MM.1S (cell line): ENCODE data around the gene SGPL1.

ENCODE experiments used
- DNase-seq: peaks from one replicate; pipeline ENCODE4 v3.0.0-alpha.2; 2015
- H2AFZ ChIP-seq: fragments of 300-600 bp; sonication (generic); 2 replicates; pipeline ENCODE4 v1.6.0; 2016; ENCODE audit warnings: antibody characterized with exemption, low read length
- H3F3A ChIP-seq: fragments of 300-600 bp; sonication (generic); 2 replicates; pipeline ENCODE4 v1.6.1; 2016; ENCODE audit warnings: mild to moderate bottlenecking, antibody characterized with exemption, low read length, moderate library complexity, mixed read lengths; ENCODE audit not compliant: insufficient read depth
- H3K27ac ChIP-seq: fragments of 300-600 bp; sonication (generic); 2 replicates; pipeline ENCODE4 v1.5.1; 2016; ENCODE audit warnings: mild to moderate bottlenecking, low read length
- H3K27me3 ChIP-seq: fragments of 300-600 bp; sonication (generic); replicated peaks from 2 replicates; pipeline ENCODE4 v1.6.0; 2016; ENCODE audit warnings: low read length; ENCODE audit not compliant: insufficient read depth
- H3K36me3 ChIP-seq: fragments of 300-600 bp; sonication (generic); replicated peaks from 2 replicates; pipeline ENCODE4 v1.6.1; 2016; ENCODE audit warnings: mild to moderate bottlenecking, low read length, mixed read lengths; ENCODE audit not compliant: insufficient read depth
- H3K4me1 ChIP-seq: fragments of 300-600 bp; sonication (generic); 2 replicates; pipeline ENCODE4 v1.6.1; 2016; ENCODE audit warnings: low read length, mixed read lengths
- H3K4me2 ChIP-seq: fragments of 300-600 bp; sonication (generic); 2 replicates; pipeline ENCODE4 v1.6.0; 2016; ENCODE audit warnings: low read depth, low read length
- H3K4me3 ChIP-seq: fragments of 300-600 bp; sonication (generic); 2 replicates; pipeline ENCODE4 v1.5.1; 2016; ENCODE audit warnings: low read length, mixed read lengths
- H3K79me2 ChIP-seq: fragments of 300-600 bp; sonication (generic); 2 replicates; pipeline ENCODE4 v1.6.1; 2016; ENCODE audit warnings: mixed run types, low read length, mixed read lengths
- H3K9ac ChIP-seq: fragments of 300-600 bp; sonication (generic); 2 replicates; pipeline ENCODE4 v1.6.1; 2016; ENCODE audit warnings: low read length, mixed read lengths
- H3K9me2 ChIP-seq: fragments of 300-600 bp; sonication (generic); replicated peaks from 2 replicates; pipeline ENCODE4 v1.6.1; 2016; ENCODE audit warnings: mild to moderate bottlenecking, low read length, mixed read lengths; ENCODE audit not compliant: insufficient read depth
- H3K9me3 ChIP-seq: fragments of 300-600 bp; sonication (generic); replicated peaks from 2 replicates; pipeline ENCODE4 v1.6.1; 2016; ENCODE audit warnings: mild to moderate bottlenecking, low read length, mixed read lengths; ENCODE audit not compliant: insufficient read depth
- H4K20me1 ChIP-seq: fragments of 300-600 bp; sonication (generic); 2 replicates; pipeline ENCODE4 v1.6.1; 2016; ENCODE audit warnings: mild to moderate bottlenecking, low read length, moderate library complexity, mixed read lengths; ENCODE audit not compliant: insufficient read depth
- CTCF ChIP-seq: fragments of 300-600 bp; sonication (generic); IDR thresholded peaks from 2 replicates; pipeline ENCODE4 v1.5.1; 2016; ENCODE audit warnings: antibody characterized with exemption, low read length, mixed read lengths
- EZH2 ChIP-seq: fragments of 300-600 bp; sonication (generic); optimal IDR thresholded peaks from 2 replicates; pipeline ENCODE3; 2017; ENCODE audit warnings: low read depth, mild to moderate bottlenecking, antibody characterized with exemption, low read length, mixed read lengths
- EZH2phosphoT487 ChIP-seq: fragments of 300-600 bp; sonication (generic); IDR thresholded peaks from 2 replicates; pipeline ENCODE4 v1.6.1; 2018; ENCODE audit warnings: antibody characterized with exemption, low read length

The SGPL1 gene

GRCh38 chr10:70827086-70827757, 11.5 kb downstream of the SGPL1 start:
- DNase-seq, result no peak
- Histone ChIP-seq H3K4me2 (no peak overlapping the region), H3K27me3 (no peaks in the 10 kb centered on the region), H3K9me3 (no peaks in the 10 kb centered on the region), H3K79me2 (no peaks in the 10 kb centered on the region), H3K4me1 (no peaks in the 10 kb centered on the region), H4K20me1 (no peaks in the 10 kb centered on the region), H3K4me3 (no peak overlapping the region), H2AFZ (no peak overlapping the region), H3K27ac (no peak overlapping the region), H3K9ac (no peak overlapping the region), H3K36me3 (no peaks in the 10 kb centered on the region), H3K9me2 (no peaks in the 10 kb centered on the region), H3F3A (no peaks in the 10 kb centered on the region)
- TF ChIP-seq CTCF (no peak), EZH2 (no peak), EZH2phosphoT487 (no peak)

GRCh38 chr10:70828923-70829322, 13.2 kb downstream of the SGPL1 start:
- H4K20me1 ChIP-seq, result no peaks in the 10 kb centered on the region
- DNase-seq, result no peak
- no peaks in the 10 kb centered on the region for H3K79me2 ChIP-seq
- no peaks in the 10 kb centered on the region for H3K36me3 ChIP-seq
- TF ChIP-seq CTCF (no peak), EZH2 (no peak), EZH2phosphoT487 (no peak)
- H3F3A ChIP-seq, result no peaks in the 10 kb centered on the region
- no peak overlapping the region for H3K27ac ChIP-seq
- no peaks in the 10 kb centered on the region for H3K9me3 ChIP-seq
- no peak overlapping the region for H2AFZ ChIP-seq
- H3K9me2 ChIP-seq, result no peaks in the 10 kb centered on the region
- H3K4me3 ChIP-seq, result no peak overlapping the region
- H3K4me1 ChIP-seq, result no peaks in the 10 kb centered on the region
- no peak overlapping the region for H3K4me2 ChIP-seq
- H3K27me3 ChIP-seq, result no peaks in the 10 kb centered on the region
- H3K9ac ChIP-seq, result no peak overlapping the region

GRCh38 chr10:70829543-70829942, 13.8 kb downstream of the SGPL1 start:
- no peaks in the 10 kb centered on the region for H3K27me3 ChIP-seq
- no peaks in the 10 kb centered on the region for H3K36me3 ChIP-seq
- H3K4me3 ChIP-seq, result no peak overlapping the region
- no peaks in the 10 kb centered on the region for H3K4me1 ChIP-seq
- H3F3A ChIP-seq, result no peaks in the 10 kb centered on the region
- no peak overlapping the region for H3K4me2 ChIP-seq
- no peak overlapping the region for H2AFZ ChIP-seq
- no peak for DNase-seq
- H3K79me2 ChIP-seq, result no peaks in the 10 kb centered on the region
- H3K27ac ChIP-seq, result no peak overlapping the region
- no peak overlapping the region for H3K9ac ChIP-seq
- no peaks in the 10 kb centered on the region for H4K20me1 ChIP-seq
- TF ChIP-seq CTCF (no peak), EZH2 (no peak), EZH2phosphoT487 (no peak)
- no peaks in the 10 kb centered on the region for H3K9me2 ChIP-seq
- H3K9me3 ChIP-seq, result no peaks in the 10 kb centered on the region
